ENCODE data around the gene PEAK1. TPM values are rescaled to one million over a fixed set of nuclear protein-coding genes. Genes with fewer than 3 reads are reported as not detected.

PEAK1 gene
- total RNA-seq, 1 experiment from 2014 or later = 18.4 TPM

DNA sequence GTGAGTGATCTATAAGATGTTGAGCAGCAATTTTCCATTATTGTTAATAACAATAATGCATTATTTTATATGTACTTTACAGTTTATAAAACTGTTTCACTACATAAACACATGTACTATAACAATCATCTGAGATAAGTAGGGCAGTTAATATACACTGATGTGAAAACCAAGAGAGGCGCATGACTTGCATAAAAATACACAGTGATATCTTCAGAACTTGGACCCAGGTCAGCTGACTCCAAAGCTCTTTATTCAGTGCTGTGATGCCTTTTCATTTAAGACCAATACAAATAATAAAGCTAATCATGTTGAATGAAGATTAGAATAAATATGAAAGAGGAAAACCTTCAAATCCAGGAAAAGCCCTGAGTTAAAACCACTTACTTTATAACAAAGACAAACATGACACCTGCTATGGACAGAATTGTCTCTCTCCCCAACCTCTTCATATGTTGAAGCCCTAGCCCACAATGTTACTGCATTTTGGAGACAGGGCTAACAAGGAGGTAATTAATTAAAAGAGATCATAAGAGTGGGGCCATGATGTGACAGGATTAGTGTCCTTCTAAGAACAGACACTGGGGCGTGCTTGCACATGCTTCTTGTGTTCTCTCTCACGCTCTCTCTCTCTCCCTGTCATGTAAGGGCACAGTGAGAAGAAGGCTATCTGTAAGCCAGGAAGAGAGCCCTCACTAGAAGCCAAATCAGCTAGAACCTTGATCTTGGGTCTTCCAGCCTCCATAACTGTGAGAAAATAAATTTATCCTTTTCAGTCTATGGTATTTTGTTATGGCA lies 293.2 kb downstream of the PEAK1 start:
- DNase-seq = no peak
- TF ChIP-seq, protein P1, sequence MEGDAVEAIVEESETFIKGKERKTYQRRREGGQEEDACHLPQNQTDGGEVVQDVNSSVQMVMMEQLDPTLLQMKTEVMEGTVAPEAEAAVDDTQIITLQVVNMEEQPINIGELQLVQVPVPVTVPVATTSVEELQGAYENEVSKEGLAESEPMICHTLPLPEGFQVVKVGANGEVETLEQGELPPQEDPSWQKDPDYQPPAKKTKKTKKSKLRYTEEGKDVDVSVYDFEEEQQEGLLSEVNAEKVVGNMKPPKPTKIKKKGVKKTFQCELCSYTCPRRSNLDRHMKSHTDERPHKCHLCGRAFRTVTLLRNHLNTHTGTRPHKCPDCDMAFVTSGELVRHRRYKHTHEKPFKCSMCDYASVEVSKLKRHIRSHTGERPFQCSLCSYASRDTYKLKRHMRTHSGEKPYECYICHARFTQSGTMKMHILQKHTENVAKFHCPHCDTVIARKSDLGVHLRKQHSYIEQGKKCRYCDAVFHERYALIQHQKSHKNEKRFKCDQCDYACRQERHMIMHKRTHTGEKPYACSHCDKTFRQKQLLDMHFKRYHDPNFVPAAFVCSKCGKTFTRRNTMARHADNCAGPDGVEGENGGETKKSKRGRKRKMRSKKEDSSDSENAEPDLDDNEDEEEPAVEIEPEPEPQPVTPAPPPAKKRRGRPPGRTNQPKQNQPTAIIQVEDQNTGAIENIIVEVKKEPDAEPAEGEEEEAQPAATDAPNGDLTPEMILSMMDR (IDR thresholded peaks at IDR 0.05; ENCODE audit: insufficient read depth in 1 of 2, low read depth in 1 of 2, low read length in 1 of 2, severe bottlenecking in 1 of 2, unreplicated experiment in 1 of 2) = no peak

DNA sequence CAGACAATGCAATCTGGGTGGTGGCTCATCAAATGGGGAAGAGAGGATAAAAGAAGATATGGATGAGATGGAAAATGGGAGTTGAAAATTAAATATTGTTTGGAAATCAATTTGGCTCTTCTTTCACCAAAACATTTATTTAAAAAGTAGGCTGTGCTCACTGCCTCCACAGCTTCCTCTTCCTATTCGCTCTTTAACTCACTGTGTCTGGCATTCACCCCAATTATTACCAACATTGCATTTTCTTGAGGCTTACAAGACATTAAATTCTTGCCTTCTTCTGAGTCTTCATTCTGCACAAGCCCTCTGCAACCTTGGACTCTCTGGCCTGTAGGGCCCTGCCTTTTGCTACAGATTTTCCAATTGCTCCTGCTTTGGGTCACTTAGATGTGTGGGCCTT lies 296.1 kb downstream of the PEAK1 start:
- intact Hi-C loops (cut with micrococcal nuclease; ENCODE audit: unreplicated experiment) = no loop called here
- peaks cover 5% of the 10 kb centered on the region for H3K4me1 Mint-ChIP-seq (ENCODE audit: low read depth, unreplicated experiment)
- CTCF ChIA-PET = no interaction called here

More for the DNA sequence above, 293.2 kb downstream of the PEAK1 start:
- no peak overlapping the region for H3K27ac Mint-ChIP-seq (ENCODE audit: unreplicated experiment)
- H3K9me3 ChIP-seq = no peaks in the 10 kb centered on the region
- BruUV-seq (replicated peaks) = no TSS peak
- intact Hi-C loops (cut with micrococcal nuclease; ENCODE audit: unreplicated experiment) = no loop called here
- no peaks in the 10 kb centered on the region for H3K9me3 Mint-ChIP-seq (ENCODE audit: unreplicated experiment)
- peaks cover 6% of the 10 kb centered on the region; the same call in 1 of the 2 replicates for H3K4me1 ChIP-seq
- no peaks in the 10 kb centered on the region for H3K27me3 ChIP-seq (replicated peaks; ENCODE audit: control insufficient read depth, insufficient read depth, low read length)
- H3K36me3 Mint-ChIP-seq (ENCODE audit: insufficient read depth, unreplicated experiment) = no peaks in the 10 kb centered on the region
- ChIA-PET POLR2A (no interaction called here), CTCF (no interaction called here)
- H3K27me3 Mint-ChIP-seq (ENCODE audit: insufficient read depth, unreplicated experiment) = no peaks in the 10 kb centered on the region
- H3K4me1 Mint-ChIP-seq (ENCODE audit: low read depth, unreplicated experiment) = peaks cover 8% of the 10 kb centered on the region
- no peaks in the 10 kb centered on the region for H3K36me3 ChIP-seq (ENCODE audit: control insufficient read depth, insufficient read depth, low read length)
- no peak overlapping the region for H3K4me3 Mint-ChIP-seq (ENCODE audit: unreplicated experiment)
- H3K4me3 ChIP-seq (ENCODE audit: low read depth, low read length) = no peak overlapping the region

DNA sequence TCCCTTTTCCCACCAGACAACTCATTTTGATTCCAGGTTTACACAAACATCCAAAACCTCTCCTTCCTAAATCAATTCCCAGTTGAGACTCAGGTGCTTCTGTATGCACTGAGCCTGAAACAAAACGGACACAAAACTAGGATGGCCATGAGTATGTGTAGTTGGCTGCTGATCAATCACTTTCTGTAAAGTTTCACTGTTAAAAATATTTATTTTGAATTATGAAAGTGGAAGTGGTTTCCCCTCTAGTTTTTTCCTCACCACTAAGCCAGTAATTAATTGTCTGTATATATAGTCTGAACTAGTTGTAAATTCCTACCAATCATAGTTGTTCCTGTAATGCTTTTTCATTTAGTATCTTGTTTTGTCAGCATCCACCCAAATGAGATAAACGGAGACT lies 297.3 kb downstream of the PEAK1 start:
- Mint-ChIP-seq H3K27ac (ENCODE audit: unreplicated experiment) (no peak overlapping the region), H3K4me1 (ENCODE audit: low read depth, unreplicated experiment) (no peaks in the 10 kb centered on the region), H3K9me3 (ENCODE audit: unreplicated experiment) (no peaks in the 10 kb centered on the region), H3K36me3 (ENCODE audit: insufficient read depth, unreplicated experiment) (no peaks in the 10 kb centered on the region), H3K27me3 (ENCODE audit: insufficient read depth, unreplicated experiment) (no peaks in the 10 kb centered on the region), H3K4me3 (ENCODE audit: unreplicated experiment) (no peak overlapping the region)
- intact Hi-C loops (cut with micrococcal nuclease; ENCODE audit: unreplicated experiment) = no loop called here
- no peaks in the 10 kb centered on the region for H3K4me1 ChIP-seq
- ChIA-PET POLR2A (no interaction called here), CTCF (no interaction called here)
- H3K27me3 ChIP-seq (replicated peaks; ENCODE audit: control insufficient read depth, insufficient read depth, low read length) = no peaks in the 10 kb centered on the region
- DNase-seq = no peak
- no peaks in the 10 kb centered on the region for H3K9me3 ChIP-seq
- TF ChIP-seq, protein P1 (IDR thresholded peaks at IDR 0.05; ENCODE audit: insufficient read depth in 1 of 2, low read depth in 1 of 2, low read length in 1 of 2, severe bottlenecking in 1 of 2, unreplicated experiment in 1 of 2) = no peak
- no peaks in the 10 kb centered on the region for H3K36me3 ChIP-seq (ENCODE audit: control insufficient read depth, insufficient read depth, low read length)
- BruUV-seq (replicated peaks) = no TSS peak
- no peak overlapping the region for H3K4me3 ChIP-seq (ENCODE audit: low read depth, low read length)

More for the DNA sequence above, 296.1 kb downstream of the PEAK1 start:
- Mint-ChIP-seq H3K4me3 (ENCODE audit: unreplicated experiment) (no peak overlapping the region), H3K27me3 (ENCODE audit: insufficient read depth, unreplicated experiment) (no peaks in the 10 kb centered on the region), H3K9me3 (ENCODE audit: unreplicated experiment) (no peaks in the 10 kb centered on the region), H3K36me3 (ENCODE audit: insufficient read depth, unreplicated experiment) (no peaks in the 10 kb centered on the region), H3K27ac (ENCODE audit: unreplicated experiment) (no peak overlapping the region)
- POLR2A ChIA-PET = no interaction called here
- Histone ChIP-seq H3K4me3 (ENCODE audit: low read depth, low read length) (no peak overlapping the region), H3K4me1 (peaks cover 4% of the 10 kb centered on the region; the same call in 1 of the 2 replicates), H3K27me3 (replicated peaks; ENCODE audit: control insufficient read depth, insufficient read depth, low read length) (no peaks in the 10 kb centered on the region), H3K9me3 (no peaks in the 10 kb centered on the region), H3K36me3 (ENCODE audit: control insufficient read depth, insufficient read depth, low read length) (no peaks in the 10 kb centered on the region)
- BruUV-seq (replicated peaks) = no TSS peak
- TF ChIP-seq, protein P1 (IDR thresholded peaks at IDR 0.05; ENCODE audit: insufficient read depth in 1 of 2, low read depth in 1 of 2, low read length in 1 of 2, severe bottlenecking in 1 of 2, unreplicated experiment in 1 of 2) = no peak
- DNase-seq = no peak
